GM19438 (cell line): ENCODE measurements around the gene DEFB114.

Experiments
- ATAC-seq: cut with Tn5 transposase; IDR thresholded peaks from one replicate; pipeline ENCODE4 v1.9.1; 2021; ENCODE audit warnings: low read depth; ENCODE audit not compliant: unreplicated experiment

Gene DEFB114

GRCh38 chr6:49937811-49938210 lies 26.2 kb downstream of the DEFB114 start:
- no peak for ATAC-seq

GRCh38 chr6:49937017-49937416 lies 26.9 kb downstream of the DEFB114 start:
- no peak for ATAC-seq

GRCh38 chr6:49935387-49935786 lies 28.6 kb downstream of the DEFB114 start:
- ATAC-seq, result no peak

DNA sequence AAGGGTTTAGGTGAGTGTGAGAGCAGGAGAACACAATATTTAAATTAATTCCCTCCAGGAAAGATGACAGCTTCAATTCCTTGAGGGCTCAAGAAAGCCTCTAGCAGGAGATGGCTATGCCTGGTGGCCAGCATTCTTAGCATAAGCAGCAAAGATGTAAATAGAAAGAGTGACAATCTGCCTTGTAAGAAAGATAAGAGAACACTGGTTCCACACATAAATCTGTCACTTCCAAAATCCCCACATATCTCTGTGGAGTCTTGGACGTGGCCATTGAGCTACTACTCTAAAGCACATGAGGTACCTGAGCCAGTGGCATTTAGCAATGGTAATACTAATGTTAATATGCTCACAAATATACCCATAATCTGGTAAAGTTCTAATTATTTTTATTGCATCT lies 29.2 kb downstream of the DEFB114 start:
- no peak for ATAC-seq

- no peak for ATAC-seq
Measured at GRCh38 chr6:49933526-49933925, 30.4 kb downstream of the DEFB114 start.

DNA sequence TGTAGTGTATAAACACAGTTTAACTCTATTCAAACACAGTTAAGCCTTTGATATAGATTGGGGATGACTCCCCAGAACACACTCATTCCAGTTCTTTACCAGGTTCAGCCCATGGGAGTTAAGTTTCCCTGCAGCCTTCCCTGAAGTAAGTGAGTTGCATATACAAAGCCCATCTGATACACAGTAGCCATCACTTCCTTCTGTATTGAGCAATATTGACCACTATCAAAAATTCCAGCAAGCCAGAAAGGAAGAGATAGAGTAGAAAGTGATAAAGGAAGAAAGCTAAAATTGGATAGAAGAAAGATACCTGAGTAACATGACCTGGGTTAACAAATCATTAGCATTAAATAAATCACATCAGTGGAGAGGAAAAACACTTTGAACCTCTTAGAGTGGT lies 34.6 kb downstream of the DEFB114 start:
- no peak for ATAC-seq

DNA sequence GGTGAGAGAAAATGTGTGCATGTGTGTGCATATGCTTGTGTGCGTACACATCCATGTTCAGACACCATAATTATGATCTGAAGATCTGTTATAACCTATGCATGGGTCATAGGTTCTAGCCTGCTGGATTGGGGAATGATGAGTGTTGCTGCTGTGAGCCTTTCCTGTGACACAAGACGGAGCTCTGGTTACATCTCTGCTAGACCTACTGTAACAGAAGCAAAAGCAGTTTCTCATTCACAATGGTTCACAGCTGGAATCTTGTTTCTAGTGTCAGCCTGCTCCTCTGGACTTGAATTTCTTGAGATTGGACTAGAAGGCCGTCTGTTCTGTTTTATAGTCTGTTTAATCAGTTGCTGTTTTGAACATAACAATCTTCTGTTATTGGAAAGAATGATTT lies 40.1 kb downstream of the DEFB114 start:
- ATAC-seq, result no peak

- ATAC-seq, result no peak
Measured at GRCh38 chr6:49919935-49920644, 43.9 kb downstream of the DEFB114 start.

DNA sequence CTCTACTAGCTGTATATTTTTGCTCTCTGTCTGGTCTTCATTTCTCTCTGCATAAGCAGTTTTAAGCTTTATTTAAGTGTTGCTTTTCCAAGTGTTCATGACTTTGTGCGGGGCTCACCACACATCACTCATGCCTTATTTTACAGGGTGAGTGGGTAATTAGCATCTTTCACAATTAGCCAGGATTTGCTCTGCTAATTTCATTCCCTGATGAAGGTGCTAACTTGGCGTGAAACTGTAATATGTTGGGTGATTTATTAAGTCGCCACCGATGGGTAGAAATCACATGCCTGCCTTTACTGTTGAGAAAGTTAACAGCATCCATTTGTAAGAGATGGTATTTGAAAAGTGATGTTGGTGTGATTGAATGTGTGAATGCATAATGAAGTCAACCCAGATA lies 44.7 kb downstream of the DEFB114 start:
- no peak for ATAC-seq

DNA sequence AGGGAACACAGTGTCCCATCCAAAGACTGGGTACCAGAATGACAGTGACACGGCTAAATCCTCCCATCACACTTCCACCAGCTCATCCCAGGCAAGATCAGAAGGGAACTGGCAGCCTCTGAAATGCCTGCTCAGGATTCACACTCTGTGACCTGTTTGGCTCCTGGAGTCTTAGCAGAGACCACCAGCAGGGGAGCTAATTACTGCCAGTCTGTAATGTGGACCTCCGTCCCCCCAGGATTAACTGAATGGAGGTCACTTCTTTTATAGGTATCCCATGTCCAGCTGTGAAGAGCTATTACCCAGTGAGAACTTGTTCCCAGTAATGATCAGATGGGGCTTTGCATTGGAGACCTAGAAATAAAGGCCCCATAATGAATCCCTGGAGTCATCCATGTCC lies 45.2 kb downstream of the DEFB114 start:
- no peak for ATAC-seq

GRCh38 chr6:49915035-49915434 lies 48.9 kb downstream of the DEFB114 start:
- ATAC-seq, result no peak

DNA sequence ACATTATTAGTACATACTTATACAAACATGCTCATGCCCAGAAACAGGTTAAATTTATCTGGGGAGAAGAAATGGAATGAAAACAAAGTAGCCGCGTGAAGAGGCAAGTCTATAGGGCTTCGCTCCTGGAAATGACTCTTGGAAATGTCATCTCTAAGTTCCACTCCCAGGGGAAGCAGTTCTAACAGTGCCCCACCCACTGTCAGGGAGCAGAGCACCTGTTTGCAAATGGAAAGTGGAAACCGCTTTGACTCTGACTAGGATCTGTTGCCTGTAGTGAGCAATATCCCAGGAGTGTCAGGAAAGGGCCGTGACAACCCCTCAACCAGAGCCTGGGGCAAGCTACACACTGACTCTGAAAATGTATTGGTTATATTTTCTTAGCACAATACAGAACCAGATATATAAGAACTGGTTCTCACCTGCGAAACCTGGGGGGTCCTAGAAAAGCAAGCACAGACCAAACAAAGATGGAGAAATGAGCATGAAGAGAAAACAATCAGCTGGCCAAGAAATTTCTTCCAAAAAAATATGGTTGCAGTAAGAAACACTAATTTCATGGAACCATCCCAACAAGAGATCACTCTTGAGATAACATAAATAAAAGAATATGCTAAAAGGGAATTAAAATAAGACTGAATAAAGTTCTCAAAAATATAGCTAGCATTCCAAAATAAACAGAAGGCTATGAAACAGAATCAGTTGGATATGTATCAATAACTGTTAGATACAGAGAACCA lies 50.2 kb downstream of the DEFB114 start:
- no peak for ATAC-seq

DNA sequence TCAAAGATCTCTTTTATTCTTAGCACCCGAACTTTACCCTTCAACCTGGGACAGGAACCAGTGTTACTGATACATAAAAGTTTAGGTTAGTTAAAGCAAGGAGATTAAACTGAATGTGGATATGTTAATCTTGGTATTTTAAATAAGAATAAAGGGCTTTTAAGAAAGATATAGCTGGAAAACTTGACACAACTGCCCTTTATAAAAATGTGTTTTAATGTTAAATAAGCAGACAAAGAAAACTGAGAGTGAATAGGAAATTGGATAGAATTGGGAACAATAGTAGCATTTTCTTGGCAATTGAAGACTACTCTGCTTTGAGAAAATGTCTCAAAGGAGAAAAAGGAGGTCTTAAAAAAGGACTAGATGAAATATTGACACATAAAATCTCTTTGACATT lies 51.8 kb downstream of the DEFB114 start:
- no peak for ATAC-seq

GRCh38 chr6:49911252-49911651 lies 52.7 kb downstream of the DEFB114 start:
- no peak for ATAC-seq
